BLaER1 treated with 17β-estradiol and CSF1 and Interleukin-3, amounts not matched to agents 10 nM and 100 nM (cell line): ENCODE results near the gene POU2F1.

ENCODE experiments used
- H3K27ac ChIP-seq, 11 experiments: shearing (Covaris generic); formaldehyde crosslinking; 2 replicates each; pipeline ENCODE4 v1.8.1; 2022
- H3K27me3 ChIP-seq, 11 experiments: shearing (Covaris generic); formaldehyde crosslinking; 2 replicates each; pipeline ENCODE4 v1.8.1; 2022
- H3K36me3 ChIP-seq, 11 experiments: shearing (Covaris generic); formaldehyde crosslinking; 2 replicates each; pipeline ENCODE4 v1.8.1; 2022
- H3K4me1 ChIP-seq, 10 experiments: shearing (Covaris generic); formaldehyde crosslinking; 2 replicates each; pipeline ENCODE4 v1.8.1; 2022
- H3K4me2 ChIP-seq, 11 experiments: shearing (Covaris generic); formaldehyde crosslinking; 2 replicates each; pipeline ENCODE4 v1.8.1; 2022
- H3K4me3 ChIP-seq, 10 experiments: shearing (Covaris generic); formaldehyde crosslinking; 2 replicates each; pipeline ENCODE4 v1.8.1; 2022
- H3K9ac ChIP-seq, 11 experiments: shearing (Covaris generic); formaldehyde crosslinking; 2 replicates each; pipeline ENCODE4 v1.8.1; 2022
- H3K9me3 ChIP-seq, 11 experiments: shearing (Covaris generic); formaldehyde crosslinking; replicated peaks in 1 of 11; 2 replicates each; pipeline ENCODE4 v1.8.1; 2022
- H4K20me1 ChIP-seq, 11 experiments: shearing (Covaris generic); formaldehyde crosslinking; 2 replicates each; pipeline ENCODE4 v1.8.1; 2022
- Cebpa-rat ChIP-seq, 11 experiments: shearing (Covaris generic); IDR thresholded peaks; 2 replicates each; pipeline ENCODE4 v1.8.1; 2022

POU2F1 gene

GRCh38 chr1:167220537-167221125, at the start of gene POU2F1:
TSS of gene POU2F1 (plus strand) at chr1:167220886. CDS start at chr1:167220898, 12 bp downstream.
- H4K20me1 ChIP-seq = peaks cover 0 to 21% (median 0%) of the 10 kb centered on the region in 11 experiments; a peak in 7 of 22 replicates

GRCh38 chr1:167171286-167171929, 49.3 kb upstream of the POU2F1 start:
- H3K4me2 ChIP-seq = no peak overlapping the region
- TF ChIP-seq Cebpa-rat (IDR thresholded peaks at IDR 0.05) = no peak
- no peak overlapping the region for H3K9ac ChIP-seq
- peaks cover 0 to 3% (median 0%) of the 10 kb centered on the region in 11 experiments; a peak in 3 of 22 replicates for H3K9me3 ChIP-seq
- H3K4me3 ChIP-seq = no peak overlapping the region
- H4K20me1 ChIP-seq = no peaks in the 10 kb centered on the region
- no peaks in the 10 kb centered on the region for H3K27me3 ChIP-seq
- H3K36me3 ChIP-seq = no peaks in the 10 kb centered on the region
- H3K4me1 ChIP-seq = peaks cover 0 to 4% (median 0%) of the 10 kb centered on the region in 10 experiments; a peak in 1 of 20 replicates
- H3K27ac ChIP-seq = no peak overlapping the region

More at GRCh38 chr1:167220537-167221125, at the start of gene POU2F1:
- peaks cover 24 to 34% (median 32%) of the 10 kb centered on the region in 10 experiments for H3K4me1 ChIP-seq
- no peaks in the 10 kb centered on the region for H3K27me3 ChIP-seq
- TF ChIP-seq Cebpa-rat (IDR thresholded peaks at IDR 0.05) = no peak
- peak within 1 kb of the TSS; percentile 86 to 97 (median 92) for H3K27ac ChIP-seq
- H3K4me3 ChIP-seq = peak within 1 kb of the TSS; percentile 81 to 99 (median 91)
- no peaks in the 10 kb centered on the region for H3K36me3 ChIP-seq
- peak within 1 kb of the TSS; percentile 90 to 98 (median 94) for H3K9ac ChIP-seq
- peaks cover 0 to 14% (median 8%) of the 10 kb centered on the region in 11 experiments; a peak in 18 of 22 replicates for H3K9me3 ChIP-seq
- H3K4me2 ChIP-seq = peak within 1 kb of the TSS; percentile 72 to 94 (median 85)

- no peak for TF ChIP-seq Cebpa-rat (IDR thresholded peaks at IDR 0.05)
- Histone ChIP-seq H3K4me2 (no peak overlapping the region), H3K9me3 (0 out of 22 replicates have a peak, but pooled peaks cover 0 to 3% (median 0%) of the 10 kb centered on the region in 11 experiments), H3K9ac (no peak overlapping the region), H3K4me1 (peaks cover 0 to 4% (median 0%) of the 10 kb centered on the region in 10 experiments; a peak in 1 of 20 replicates), H3K4me3 (no peak overlapping the region), H3K27ac (no peak overlapping the region), H3K36me3 (no peaks in the 10 kb centered on the region), H4K20me1 (no peaks in the 10 kb centered on the region), H3K27me3 (no peaks in the 10 kb centered on the region)
Measured at GRCh38 chr1:167173516-167174184, 47.0 kb upstream of the POU2F1 start.

GRCh38 chr1:167175901-167176300, 44.8 kb upstream of the POU2F1 start:
- TF ChIP-seq Cebpa-rat (IDR thresholded peaks at IDR 0.05) = no peak
- H4K20me1 ChIP-seq = no peaks in the 10 kb centered on the region
- H3K4me1 ChIP-seq = peaks cover 0 to 4% (median 0%) of the 10 kb centered on the region in 10 experiments; a peak in 1 of 20 replicates
- H3K27ac ChIP-seq = no peak overlapping the region
- no peak overlapping the region for H3K4me3 ChIP-seq
- H3K36me3 ChIP-seq = no peaks in the 10 kb centered on the region
- 0 out of 22 replicates have a peak, but pooled peaks cover 0 to 3% (median 0%) of the 10 kb centered on the region in 11 experiments for H3K9me3 ChIP-seq
- H3K4me2 ChIP-seq = no peak overlapping the region
- H3K9ac ChIP-seq = no peak overlapping the region
- no peaks in the 10 kb centered on the region for H3K27me3 ChIP-seq

- Histone ChIP-seq H3K36me3 (no peaks in the 10 kb centered on the region), H3K4me2 (no peak overlapping the region), H3K27ac (no peak overlapping the region), H4K20me1 (no peaks in the 10 kb centered on the region), H3K27me3 (no peaks in the 10 kb centered on the region), H3K4me1 (no peaks in the 10 kb centered on the region), H3K9ac (no peak overlapping the region), H3K9me3 (0 out of 22 replicates have a peak, but pooled peaks cover 0 to 3% (median 0%) of the 10 kb centered on the region in 11 experiments), H3K4me3 (no peak overlapping the region)
- TF ChIP-seq Cebpa-rat (IDR thresholded peaks at IDR 0.05) = no peak
Measured at GRCh38 chr1:167178831-167179230, 41.9 kb upstream of the POU2F1 start.

- no peak overlapping the region for H3K4me2 ChIP-seq
- peaks cover 0 to 5% (median 0%) of the 10 kb centered on the region in 10 experiments; a peak in 1 of 20 replicates for H3K4me1 ChIP-seq
- H3K4me3 ChIP-seq = no peak overlapping the region
- H4K20me1 ChIP-seq = no peaks in the 10 kb centered on the region
- H3K27me3 ChIP-seq = no peaks in the 10 kb centered on the region
- H3K9me3 ChIP-seq = no peaks in the 10 kb centered on the region
- no peak overlapping the region for H3K27ac ChIP-seq
- no peaks in the 10 kb centered on the region for H3K36me3 ChIP-seq
- no peak for TF ChIP-seq Cebpa-rat (IDR thresholded peaks at IDR 0.05)
- no peak overlapping the region for H3K9ac ChIP-seq
Measured at GRCh38 chr1:167182571-167183320, 37.9 kb upstream of the POU2F1 start.

- Histone ChIP-seq H3K4me2 (no peak overlapping the region), H3K9me3 (no peaks in the 10 kb centered on the region), H3K4me3 (no peak overlapping the region), H4K20me1 (no peaks in the 10 kb centered on the region), H3K27ac (no peak overlapping the region), H3K27me3 (no peaks in the 10 kb centered on the region), H3K4me1 (peaks cover 0 to 5% (median 0%) of the 10 kb centered on the region in 10 experiments; a peak in 1 of 20 replicates), H3K9ac (no peak overlapping the region), H3K36me3 (no peaks in the 10 kb centered on the region)
- no peak for TF ChIP-seq Cebpa-rat (IDR thresholded peaks at IDR 0.05)
Measured at GRCh38 chr1:167184081-167184480, 36.6 kb upstream of the POU2F1 start.

GRCh38 chr1:167185062-167185461, 35.6 kb upstream of the POU2F1 start:
- Histone ChIP-seq H3K4me2 (no peak overlapping the region), H3K9me3 (peaks cover 0 to 6% (median 2%) of the 10 kb centered on the region in 11 experiments; a peak in 9 of 22 replicates)

More at GRCh38 chr1:167185062-167185461, 35.6 kb upstream of the POU2F1 start:
- no peak overlapping the region for H3K27ac ChIP-seq
- H3K36me3 ChIP-seq = no peaks in the 10 kb centered on the region
- no peak overlapping the region for H3K4me3 ChIP-seq
- no peaks in the 10 kb centered on the region for H3K27me3 ChIP-seq
- peaks cover 0 to 5% (median 0%) of the 10 kb centered on the region in 10 experiments; a peak in 1 of 20 replicates for H3K4me1 ChIP-seq
- no peak overlapping the region for H3K9ac ChIP-seq
- no peaks in the 10 kb centered on the region for H4K20me1 ChIP-seq
- no peak for TF ChIP-seq Cebpa-rat (IDR thresholded peaks at IDR 0.05)
